Lung (tissue), 12 donors: ENCODE results near the gene STAG1. TPM values are rescaled to one million over a fixed set of nuclear protein-coding genes. Genes with fewer than 3 reads are reported as not detected.
A peak's percentile ranks its signal among the peaks of the same experiment; 100 is the strongest.
"Not testable (repeated sequence)": the region's sequence is repeated elsewhere in the genome, so short reads cannot be mapped to it uniquely, and the experiment has no call there.

Experiments used
- ATAC-seq: fragments of 200-7000 bp; cut with Tn5 transposase; one replicate; pipeline ENCODE4 v1.9.1; 2020; ENCODE audit warnings: moderate number of reproducible peaks; ENCODE audit not compliant: insufficient read depth, low FRiP score
- DNase-seq, 3 donors: peaks; one replicate each; pipeline ENCODE4 v3.0.0-alpha.2; 2013 to 2017
- H3K27ac ChIP-seq, 2 donors: one replicate each; pipeline ENCODE4 v1.5.1; 2013; ENCODE audit warnings: mild to moderate bottlenecking in 2 of 2, moderate library complexity in 2 of 2, control low read depth in 1 of 2, inconsistent platforms in 1 of 2, low read depth in 1 of 2, low read length in 1 of 2
- H3K27me3 ChIP-seq, 3 donors: one replicate each; pipeline ENCODE4 v1.5.1; 2013; ENCODE audit warnings: low read length in 2 of 3; ENCODE audit not compliant: control insufficient read depth in 3 of 3, insufficient read depth in 3 of 3
- H3K36me3 ChIP-seq, 4 donors: one replicate each; pipeline ENCODE4 v1.5.1; 2013; ENCODE audit warnings: low read length in 4 of 4, mild to moderate bottlenecking in 1 of 4, moderate library complexity in 1 of 4; ENCODE audit not compliant: control insufficient read depth in 4 of 4, insufficient read depth in 4 of 4
- H3K4me1 ChIP-seq, 5 donors: one replicate each; pipeline ENCODE4 v1.5.1; 2013; ENCODE audit warnings: low read length in 5 of 5, mild to moderate bottlenecking in 2 of 5, moderate library complexity in 1 of 5; ENCODE audit not compliant: control insufficient read depth in 5 of 5, insufficient read depth in 5 of 5
- H3K4me3 ChIP-seq: one replicate; pipeline ENCODE4 v1.5.1; 2013; ENCODE audit warnings: mild to moderate bottlenecking, control low read depth, moderate library complexity
- H3K9ac ChIP-seq, 2 donors: one replicate each; pipeline ENCODE4 v1.5.1; 2013; ENCODE audit warnings: low read length in 2 of 2, control low read depth in 1 of 2; ENCODE audit not compliant: insufficient read depth in 1 of 2
- H3K9me3 ChIP-seq, 4 donors: one replicate each; pipeline ENCODE4 v1.5.1; 2013; ENCODE audit warnings: low read length in 3 of 4, mild to moderate bottlenecking in 1 of 4, moderate library complexity in 1 of 4; ENCODE audit not compliant: control insufficient read depth in 4 of 4, insufficient read depth in 3 of 4
- WGBS, 2 donors: extraction: QIAGEN DNeasy Blood & Tissue Kit; methylation state at CpG; one replicate each; pipeline ENCODE4 v1.1.7; 2013; 5-methylcytosine and 5-hydroxymethylcytosine counted together
- polyA plus RNA-seq, 2 donors: library from polyadenylated mRNA; stranded (reverse); fragments of 200-250 nt; gene quantifications; one replicate each; pipeline ENCODE4 v1.2.1, GENCODE V29; 2013
- total RNA-seq, 2 donors: library from RNA; depleted of rRNA in 1 of 2; stranded (reverse); fragments of >200 nt in 1 of 2; gene quantifications; one replicate each; pipeline ENCODE4 v1.2.1, GENCODE V29; 2014 to 2021
- TF ChIP-seq, protein P1 (sequence below): IDR thresholded peaks from 2 replicates; pipeline ENCODE4 v1.5.1; 2012; ENCODE audit warnings: mild to moderate bottlenecking; ENCODE audit errors: control extremely low read depth, extremely low read depth
- donor health status: control.
- donor health status: control.
- donor health status: Bipolar disorder and iron deficiency.
- donor health status: healthy.
- donor health status: DM: yes; HTN: yes; CAD: no.

The STAG1 gene
- total and polyA plus RNA-seq, 4 donors: 8.1 to 90.0 (median 20.5) TPM

DNA sequence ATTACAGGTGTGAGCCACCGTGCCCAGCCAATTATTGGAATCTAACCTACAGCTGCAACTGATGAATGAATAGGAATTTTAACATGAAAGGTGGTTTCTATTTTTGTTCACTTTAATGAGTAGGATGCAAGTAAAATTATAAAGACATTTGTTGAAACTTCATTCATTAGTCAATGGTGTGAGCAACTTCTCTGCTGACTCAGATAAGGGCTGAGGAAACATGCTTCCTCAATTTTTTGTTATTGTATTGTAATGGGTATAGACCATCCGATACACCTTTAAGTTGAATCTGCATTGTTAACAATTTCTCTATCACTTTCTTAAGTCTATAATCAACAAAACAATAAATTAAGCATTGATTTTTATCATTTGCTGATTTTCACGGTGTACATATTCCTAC, 127.8 kb downstream of the STAG1 start:
- Histone ChIP-seq H3K4me3 (no peak overlapping the region), H3K27ac (no peak overlapping the region), H3K9me3 (no peaks in the 10 kb centered on the region), H3K27me3 (no peaks in the 10 kb centered on the region), H3K36me3 (peaks cover 1 to 6% (median 3%) of the 10 kb centered on the region in 4 donors), H3K4me1 (peaks cover 0 to 12% (median 3%) of the 10 kb centered on the region in 5 donors), H3K9ac (no peak overlapping the region)
- ATAC-seq (no peak), DNase-seq (no peak)
- TF ChIP-seq, protein P1, sequence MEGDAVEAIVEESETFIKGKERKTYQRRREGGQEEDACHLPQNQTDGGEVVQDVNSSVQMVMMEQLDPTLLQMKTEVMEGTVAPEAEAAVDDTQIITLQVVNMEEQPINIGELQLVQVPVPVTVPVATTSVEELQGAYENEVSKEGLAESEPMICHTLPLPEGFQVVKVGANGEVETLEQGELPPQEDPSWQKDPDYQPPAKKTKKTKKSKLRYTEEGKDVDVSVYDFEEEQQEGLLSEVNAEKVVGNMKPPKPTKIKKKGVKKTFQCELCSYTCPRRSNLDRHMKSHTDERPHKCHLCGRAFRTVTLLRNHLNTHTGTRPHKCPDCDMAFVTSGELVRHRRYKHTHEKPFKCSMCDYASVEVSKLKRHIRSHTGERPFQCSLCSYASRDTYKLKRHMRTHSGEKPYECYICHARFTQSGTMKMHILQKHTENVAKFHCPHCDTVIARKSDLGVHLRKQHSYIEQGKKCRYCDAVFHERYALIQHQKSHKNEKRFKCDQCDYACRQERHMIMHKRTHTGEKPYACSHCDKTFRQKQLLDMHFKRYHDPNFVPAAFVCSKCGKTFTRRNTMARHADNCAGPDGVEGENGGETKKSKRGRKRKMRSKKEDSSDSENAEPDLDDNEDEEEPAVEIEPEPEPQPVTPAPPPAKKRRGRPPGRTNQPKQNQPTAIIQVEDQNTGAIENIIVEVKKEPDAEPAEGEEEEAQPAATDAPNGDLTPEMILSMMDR: no peak
- WGBS, 2 donors: 73 to 90% methylated on average over 3 of the region's 3 CpGs

DNA sequence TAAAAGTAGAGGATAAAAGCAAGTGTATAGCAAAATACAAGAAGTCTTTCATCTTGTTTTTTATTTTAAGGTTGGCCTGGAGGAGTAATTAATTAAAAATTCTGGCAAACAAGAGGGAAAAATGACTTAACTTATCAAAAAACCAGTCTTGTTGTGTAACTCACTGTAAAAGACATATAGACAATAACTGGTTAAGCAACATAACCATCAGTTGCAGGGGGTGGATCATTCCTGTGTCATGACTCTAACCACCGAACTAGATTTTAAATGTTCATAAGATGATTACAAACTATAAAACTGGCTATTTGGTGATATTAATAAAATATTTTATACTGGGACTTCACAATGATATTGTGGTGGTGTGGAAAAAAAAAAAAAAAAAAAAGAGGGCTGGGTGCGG, 130.6 kb downstream of the STAG1 start:
- H3K4me3 ChIP-seq: no peak overlapping the region
- no peak overlapping the region for H3K27ac ChIP-seq
- ATAC-seq (no peak), DNase-seq (no peak)
- no peaks in the 10 kb centered on the region for H3K27me3 ChIP-seq
- peaks cover 0 to 8% (median 4%) of the 10 kb centered on the region in 4 donors for H3K36me3 ChIP-seq
- TF ChIP-seq, protein P1: no peak
- no peak overlapping the region for H3K9ac ChIP-seq
- peaks cover 0 to 3% (median 2%) of the 10 kb centered on the region in 5 donors for H3K4me1 ChIP-seq
- H3K9me3 ChIP-seq: no peaks in the 10 kb centered on the region
- WGBS, 2 donors: 43 to 69% methylated on average over 1 to 2 of the region's 2 CpGs

DNA sequence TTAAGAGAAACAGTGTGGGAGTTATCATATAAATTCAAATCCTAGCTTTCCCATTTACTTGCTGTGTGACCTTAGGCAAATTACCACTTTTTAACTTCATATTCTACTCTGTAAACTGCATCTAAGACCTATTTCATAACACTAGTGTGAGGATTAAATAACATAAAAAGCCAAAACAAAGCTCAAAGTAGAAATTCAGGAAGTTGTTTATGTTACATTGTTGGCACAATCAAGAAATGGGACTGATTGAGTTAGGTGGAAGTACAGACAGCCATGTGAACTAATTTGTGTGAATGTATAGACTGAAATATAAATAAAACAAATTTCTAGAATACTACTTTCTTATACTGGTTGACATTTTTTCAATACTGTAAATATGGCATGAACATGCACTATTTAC, 131.7 kb downstream of the STAG1 start:
- Histone ChIP-seq H3K4me1 (peaks cover 0 to 3% (median 2%) of the 10 kb centered on the region in 5 donors), H3K4me3 (no peak overlapping the region), H3K9me3 (no peaks in the 10 kb centered on the region), H3K36me3 (peaks cover 0 to 8% (median 4%) of the 10 kb centered on the region in 4 donors), H3K27ac (no peak overlapping the region), H3K9ac (no peak overlapping the region), H3K27me3 (no peaks in the 10 kb centered on the region)
- no peak for ATAC-seq
- no peak for DNase-seq
- TF ChIP-seq, protein P1: no peak

DNA sequence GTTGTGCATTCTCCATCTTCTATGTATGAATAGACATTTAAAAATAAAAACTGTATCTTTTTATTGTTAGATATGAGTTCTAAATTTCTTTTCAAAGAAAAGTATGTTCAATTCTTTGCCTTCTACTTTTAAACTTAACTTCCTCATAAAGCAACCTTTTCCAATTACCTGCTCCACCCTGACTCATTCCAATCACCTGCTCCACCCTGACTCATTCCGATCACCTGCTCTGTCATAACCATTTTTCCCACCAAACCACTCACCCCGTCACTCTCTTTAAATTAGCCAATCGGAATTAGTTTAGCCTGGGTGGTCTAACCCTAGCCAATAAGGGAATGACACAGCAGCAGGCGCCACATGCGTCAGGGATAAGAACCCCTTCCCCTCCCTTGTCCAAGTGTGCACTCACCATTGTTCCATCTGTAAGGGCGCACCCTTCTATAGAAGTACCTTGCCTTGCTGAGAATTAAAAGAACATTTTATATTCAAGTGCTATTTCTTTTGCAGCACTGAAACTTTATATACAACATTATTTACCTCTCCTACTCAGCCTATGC, 134.1 kb downstream of the STAG1 start:
- H3K4me3 ChIP-seq, ATAC-seq, H3K36me3 ChIP-seq, H3K9ac ChIP-seq, H3K27ac ChIP-seq, H3K4me1 ChIP-seq, H3K27me3 ChIP-seq, H3K9me3 ChIP-seq: not testable (repeated sequence)
- WGBS, 2 donors: 85 to 96% methylated on average over 6 of the region's 6 CpGs
- peak in 1 of 3 donors; percentile 13 for DNase-seq
